Amygdala (tissue), 56 donors: Measurements from ENCODE around the gene TIGD7.
A peak's percentile ranks its signal among the peaks of the same experiment; 100 is the strongest.

Source experiments
- DNase-seq, 56 donors: peaks; one replicate each; lab custom pipeline; 2025; lab: John Stamatoyannopoulos, UW

Gene TIGD7

GRCh38 chr16:3305109-3306068, at the start of gene TIGD7, which contains the start of gene ZNF75A:
Gene TIGD7, minus strand, starts transcription at chr16:3305430. Its CDS starts 4,816 bp downstream, at chr16:3300614.
Gene ZNF75A, plus strand, starts transcription at chr16:3305497. Its CDS starts 2,932 bp downstream, at chr16:3308429.
- peak; percentile 61 to 97 (median 91) for DNase-seq

- no peak for DNase-seq
Measured at GRCh38 chr16:3349175-3349574, 43.9 kb upstream of the TIGD7 start.

- DNase-seq, result no peak
Measured at GRCh38 chr16:3348547-3349167, 43.4 kb upstream of the TIGD7 start.

- no peak for DNase-seq
Measured at GRCh38 chr16:3347586-3347985, 42.4 kb upstream of the TIGD7 start.

- no peak for DNase-seq
Measured at GRCh38 chr16:3346041-3346440, 40.8 kb upstream of the TIGD7 start.

- no peak for DNase-seq
Measured at GRCh38 chr16:3328643-3329042, 23.4 kb upstream of the TIGD7 start.

- no peak for DNase-seq
Measured at GRCh38 chr16:3328104-3328503, 22.9 kb upstream of the TIGD7 start.

GRCh38 chr16:3327514-3327913, 22.3 kb upstream of the TIGD7 start:
- no peak for DNase-seq

GRCh38 chr16:3321816-3322215, 16.6 kb upstream of the TIGD7 start:
- DNase-seq, result no peak

- no peak for DNase-seq
Measured at GRCh38 chr16:3317315-3317999, 12.2 kb upstream of the TIGD7 start.

GRCh38 chr16:3311496-3311895, 6.3 kb upstream of the TIGD7 start:
- DNase-seq, result no peak

- no peak for DNase-seq
Measured at GRCh38 chr16:3306078-3306477, 848 bp upstream of the TIGD7 start.

- no peak for DNase-seq
Measured at GRCh38 chr16:3304370-3304769, 860 bp downstream of the TIGD7 start.

GRCh38 chr16:3295783-3296182, 9.4 kb downstream of the TIGD7 start:
- peak in 10 of 56 donors; percentile 5 to 34 (median 18) for DNase-seq

GRCh38 chr16:3295209-3295608, 10.0 kb downstream of the TIGD7 start:
- DNase-seq, result no peak

- no peak for DNase-seq
Measured at GRCh38 chr16:3292604-3293003, 12.6 kb downstream of the TIGD7 start.

- DNase-seq, result no peak
Measured at GRCh38 chr16:3289998-3290673, 15.1 kb downstream of the TIGD7 start.

- DNase-seq, result no peak
Measured at GRCh38 chr16:3285131-3285530, 20.1 kb downstream of the TIGD7 start.

- peak in 4 of 56 donors; percentile 41 to 59 (median 48) for DNase-seq
Measured at GRCh38 chr16:3283543-3284447, 21.4 kb downstream of the TIGD7 start.
